ENCODE results near the gene OR2T35.
"Not testable (repeated sequence)": the region's sequence is repeated elsewhere in the genome, so short reads cannot be mapped to it uniquely, and the experiment has no call there.

OR2T35 gene

GRCh38 chr1:248645178-248645577, at the start of gene OR2T35:
OR2T35 (minus strand) TSS chr1:248645278; CDS start chr1:248639258, 6,020 bp downstream.
- DNase-seq (ENCODE audit: low spot score), result not testable (repeated sequence)

GRCh38 chr1:248691567-248692155, 46.6 kb upstream of the OR2T35 start:
- DNase-seq (ENCODE audit: low spot score), result no peak

GRCh38 chr1:248688527-248689298, 43.6 kb upstream of the OR2T35 start:
- DNase-seq (ENCODE audit: low spot score), result no peak

GRCh38 chr1:248686815-248687214, 41.7 kb upstream of the OR2T35 start:
- no peak for DNase-seq (ENCODE audit: low spot score)

- DNase-seq (ENCODE audit: low spot score), result no peak
Measured at GRCh38 chr1:248681651-248682050, 36.6 kb upstream of the OR2T35 start.

GRCh38 chr1:248670003-248670402, 24.9 kb upstream of the OR2T35 start:
- no peak for DNase-seq (ENCODE audit: low spot score)

GRCh38 chr1:248663453-248664328, 18.6 kb upstream of the OR2T35 start:
- DNase-seq (ENCODE audit: low spot score), result not testable (repeated sequence)

GRCh38 chr1:248656797-248657196, 11.7 kb upstream of the OR2T35 start:
- DNase-seq (ENCODE audit: low spot score), result not testable (repeated sequence)

GRCh38 chr1:248655354-248655753, 10.3 kb upstream of the OR2T35 start, which contains the start of gene OR2T27:
OR2T27 (minus strand) TSS chr1:248655528; CDS start chr1:248650884, 4,644 bp downstream.
- not testable (repeated sequence) for DNase-seq (ENCODE audit: low spot score)

GRCh38 chr1:248648770-248649536, 3.9 kb upstream of the OR2T35 start:
- not testable (repeated sequence) for DNase-seq (ENCODE audit: low spot score)

- DNase-seq (ENCODE audit: low spot score), result not testable (repeated sequence)
Measured at GRCh38 chr1:248642971-248643651, 2.0 kb downstream of the OR2T35 start.

GRCh38 chr1:248641583-248641982, 3.5 kb downstream of the OR2T35 start:
- not testable (repeated sequence) for DNase-seq (ENCODE audit: low spot score)

- not testable (repeated sequence) for DNase-seq (ENCODE audit: low spot score)
Measured at GRCh38 chr1:248640906-248641305, 4.2 kb downstream of the OR2T35 start.

- DNase-seq (ENCODE audit: low spot score), result not testable (repeated sequence)
Measured at GRCh38 chr1:248639652-248640051, 5.4 kb downstream of the OR2T35 start.

- not testable (repeated sequence) for DNase-seq (ENCODE audit: low spot score)
Measured at GRCh38 chr1:248636612-248637011, 8.5 kb downstream of the OR2T35 start.

GRCh38 chr1:248634991-248635390, 10.1 kb downstream of the OR2T35 start, which contains the start of gene OR2T11:
OR2T11 (minus strand) TSS chr1:248635091; CDS start chr1:248627128, 7,963 bp downstream.
- DNase-seq (ENCODE audit: low spot score), result not testable (repeated sequence)

GRCh38 chr1:248631354-248632008, 13.6 kb downstream of the OR2T35 start:
- no peak for DNase-seq (ENCODE audit: low spot score)

GRCh38 chr1:248630551-248630950, 14.5 kb downstream of the OR2T35 start:
- DNase-seq (ENCODE audit: low spot score), result no peak

- DNase-seq (ENCODE audit: low spot score), result no peak
Measured at GRCh38 chr1:248627971-248628844, 16.9 kb downstream of the OR2T35 start.

All from hematopoietic multipotent progenitor cell treated with erythropoietin and hydrocortisone succinate and interleukin-3 and kit ligand, for 15 days (in vitro differentiated cells).